NCI-H1048 (cell line): Measurements from ENCODE around the gene OSBPL5.

Experiments used
- DNase-seq: peaks from one replicate; lab custom pipeline; 2025; lab: John Stamatoyannopoulos, UW

Gene OSBPL5

GRCh38 chr11:3134218-3134621, 30.9 kb downstream of the OSBPL5 start:
- DNase-seq, result no peak

DNA sequence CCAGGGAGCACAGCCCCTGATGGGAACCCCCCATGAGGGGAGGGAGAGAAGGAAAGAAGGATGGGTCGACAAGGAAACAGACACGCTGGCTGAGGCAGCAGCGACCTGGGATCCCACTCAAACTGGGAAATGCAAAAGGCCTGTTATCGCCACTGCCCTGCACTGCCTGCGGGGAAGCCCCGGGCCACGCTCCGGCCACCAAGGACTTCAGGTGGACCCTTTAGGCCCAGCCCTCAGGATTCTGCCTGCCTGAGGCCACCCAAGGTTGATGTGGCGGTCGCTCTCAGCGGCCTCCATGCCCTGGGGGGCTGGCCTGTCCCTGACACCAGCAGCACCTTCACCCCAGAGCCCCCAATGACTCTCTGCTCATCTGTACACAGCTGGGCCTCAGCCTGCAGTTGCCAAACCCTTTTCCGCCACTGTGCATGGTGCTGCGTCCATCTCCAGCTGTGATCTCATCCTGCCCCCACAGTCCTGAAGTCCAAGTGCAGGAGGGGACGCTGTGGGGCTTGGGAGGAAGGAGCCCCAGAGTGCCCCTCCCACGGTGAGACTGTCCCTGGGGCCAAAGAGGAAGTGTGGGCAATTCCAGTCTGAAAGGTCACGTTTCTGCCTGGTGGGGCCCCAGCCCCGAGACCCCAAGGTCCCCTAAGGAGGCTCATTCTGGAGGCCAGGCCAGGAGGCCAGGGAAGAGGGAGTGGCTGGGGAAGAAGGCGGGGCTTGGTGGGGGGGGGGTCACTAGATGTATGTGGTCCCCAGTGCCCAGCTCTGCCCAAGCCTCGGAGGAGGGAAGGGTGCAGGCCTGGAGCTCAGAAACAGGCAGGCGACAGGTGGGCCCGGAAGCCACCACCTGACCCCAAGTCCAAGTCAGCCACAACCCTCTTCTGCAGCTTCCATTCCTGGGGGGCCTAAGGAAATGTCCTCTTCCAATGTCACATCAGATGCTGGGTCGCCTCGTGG, 31.6 kb downstream of the OSBPL5 start:
- DNase-seq, result no peak

GRCh38 chr11:3132831-3133260, 32.3 kb downstream of the OSBPL5 start:
- DNase-seq, result no peak

DNA sequence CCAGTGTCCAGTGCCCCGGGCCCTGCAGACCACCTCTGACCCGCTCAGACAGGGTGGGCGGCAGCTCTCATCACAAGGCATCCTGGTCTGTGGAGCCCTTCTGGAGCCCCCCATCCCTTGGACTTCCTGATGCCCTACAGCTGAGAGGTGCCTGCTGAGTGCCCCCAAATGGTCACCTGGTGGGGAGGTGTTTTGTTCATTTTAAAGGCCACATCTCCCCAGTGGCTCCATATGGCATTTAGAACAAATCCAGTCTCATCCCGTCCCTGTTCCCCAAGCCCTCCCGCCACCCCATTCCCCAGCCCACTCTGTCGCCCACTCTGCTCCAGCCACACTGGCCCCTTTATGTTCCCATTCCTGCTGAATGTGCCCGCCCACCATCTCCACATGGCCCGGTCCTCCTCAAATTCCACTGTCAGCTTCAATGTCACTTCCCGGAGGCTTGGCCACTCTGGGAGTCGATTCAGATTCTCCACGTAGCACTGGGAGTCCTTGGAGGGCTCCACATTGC, 32.8 kb downstream of the OSBPL5 start:
- DNase-seq, result no peak

DNA sequence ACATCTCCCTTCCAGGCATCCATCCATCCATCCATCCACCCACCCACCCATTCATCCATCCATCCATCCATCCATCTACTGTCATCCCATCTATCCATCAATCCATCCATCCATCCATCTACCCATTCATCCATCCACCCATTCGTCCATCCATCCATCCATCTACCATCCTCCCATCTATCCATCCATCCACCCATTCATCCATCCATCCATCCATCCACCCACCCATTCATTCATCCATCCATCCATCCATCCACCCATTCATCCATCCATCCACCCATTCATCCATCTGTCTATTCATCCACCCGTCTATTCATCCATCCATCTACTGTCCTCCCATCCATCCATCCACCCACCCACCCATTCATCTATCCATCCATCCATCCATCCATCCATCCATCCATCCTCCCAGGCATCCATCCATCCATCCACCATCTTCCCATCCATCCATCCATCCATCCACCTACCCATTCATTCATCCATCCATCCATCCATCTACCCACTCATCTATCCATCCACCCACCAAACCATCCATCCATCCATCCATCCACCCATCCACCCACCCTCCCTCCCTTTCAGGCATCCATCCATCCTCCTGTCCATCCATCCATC, 33.7 kb downstream of the OSBPL5 start:
- no peak for DNase-seq

GRCh38 chr11:3130269-3131071, 34.6 kb downstream of the OSBPL5 start:
- DNase-seq, result no peak

- no peak for DNase-seq
Observed at GRCh38 chr11:3129591-3130268, 35.4 kb downstream of the OSBPL5 start.

DNA sequence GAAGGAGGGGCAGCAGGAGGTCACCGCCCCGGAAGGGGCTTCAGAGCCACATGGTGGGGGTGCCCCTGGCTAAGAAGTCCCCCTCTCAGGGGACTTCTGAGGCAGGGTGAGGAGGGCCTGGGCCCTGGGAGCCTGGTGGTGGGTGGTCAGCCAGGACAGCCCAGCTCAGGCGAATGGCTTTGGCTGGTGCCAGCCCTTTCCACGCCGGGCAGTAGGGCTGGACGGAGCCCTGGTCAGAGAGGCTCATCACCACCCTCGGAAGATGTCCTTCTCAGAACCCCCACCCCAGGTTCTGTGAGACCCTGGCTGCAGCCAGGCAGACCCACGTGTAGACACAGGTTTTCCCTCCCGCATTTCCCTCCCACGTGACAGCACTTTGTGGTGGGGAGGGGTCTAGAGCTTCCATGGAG, 35.9 kb downstream of the OSBPL5 start:
- no peak for DNase-seq

DNA sequence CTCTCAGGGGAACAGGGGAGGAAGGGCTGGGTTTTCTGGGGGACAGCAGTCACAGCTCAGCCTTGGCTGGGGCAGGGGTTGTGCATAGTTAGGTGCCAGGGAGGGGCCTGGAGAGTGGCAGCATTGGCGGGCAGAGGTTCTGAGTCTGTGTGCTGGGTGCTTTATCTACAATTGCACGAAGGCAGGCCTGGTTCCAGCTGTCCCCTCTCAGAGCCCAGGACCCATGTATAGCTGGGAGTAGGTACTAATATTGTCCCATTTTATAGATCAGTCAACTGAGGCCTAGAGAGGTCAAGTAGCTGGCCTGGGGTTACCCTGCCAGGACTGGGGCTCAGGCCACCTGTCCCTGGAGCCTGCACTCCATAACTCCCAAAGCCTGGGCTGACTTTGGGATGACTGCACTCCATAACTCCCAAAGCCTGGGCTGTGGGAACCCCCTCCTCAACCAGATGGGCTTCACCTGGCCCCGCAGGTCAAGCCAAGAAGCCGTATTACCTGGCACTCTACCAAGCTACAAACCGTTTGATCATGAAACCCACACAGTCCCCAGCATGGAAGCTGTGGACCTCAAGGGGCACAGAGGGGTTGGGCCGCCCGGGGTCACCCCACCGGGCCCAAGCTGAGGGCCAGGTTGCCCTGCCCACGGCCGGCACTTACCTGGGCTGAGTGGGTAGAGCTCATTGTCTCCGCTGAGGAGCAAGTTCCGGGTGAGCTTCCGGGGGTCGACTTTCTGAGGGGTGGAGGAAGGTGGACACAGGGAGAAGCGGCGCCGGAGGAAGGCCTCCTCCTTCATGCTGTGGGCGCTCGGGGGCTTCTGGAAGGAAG, 36.5 kb downstream of the OSBPL5 start:
- DNase-seq, result no peak

DNA sequence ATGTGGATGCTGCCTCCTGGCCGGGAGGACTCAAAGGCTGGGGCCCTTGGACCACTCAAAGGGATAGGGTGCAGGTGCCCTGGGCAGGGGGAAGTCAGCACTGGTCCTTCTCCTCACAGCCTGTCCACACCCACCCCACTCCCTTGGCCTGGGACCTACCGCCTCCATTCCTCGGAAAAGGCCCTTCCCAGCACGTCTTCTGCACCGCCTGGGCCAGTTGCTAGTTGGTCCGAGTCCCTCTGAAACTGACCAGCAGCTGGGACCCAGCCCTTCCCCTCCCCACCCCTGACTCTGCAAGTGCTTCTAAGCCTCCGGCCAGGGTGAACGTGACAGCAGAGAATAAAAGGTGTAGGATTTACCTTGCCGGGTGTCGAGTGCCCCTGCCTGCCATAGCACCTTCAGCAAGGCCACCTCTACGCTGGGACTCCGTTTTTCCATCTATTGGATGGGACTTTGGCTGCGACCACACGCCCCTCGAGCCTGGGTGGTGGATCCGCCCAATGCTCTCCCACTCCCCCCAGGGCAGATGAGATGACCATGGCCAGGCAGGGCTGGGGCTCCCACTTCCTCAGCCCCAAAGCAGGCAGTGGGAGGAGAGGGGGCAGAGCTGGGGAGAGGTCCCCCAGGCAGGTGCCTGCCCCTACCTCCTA, 37.3 kb downstream of the OSBPL5 start:
- no peak for DNase-seq

GRCh38 chr11:3126901-3127691, 38.0 kb downstream of the OSBPL5 start:
- no peak for DNase-seq

DNA sequence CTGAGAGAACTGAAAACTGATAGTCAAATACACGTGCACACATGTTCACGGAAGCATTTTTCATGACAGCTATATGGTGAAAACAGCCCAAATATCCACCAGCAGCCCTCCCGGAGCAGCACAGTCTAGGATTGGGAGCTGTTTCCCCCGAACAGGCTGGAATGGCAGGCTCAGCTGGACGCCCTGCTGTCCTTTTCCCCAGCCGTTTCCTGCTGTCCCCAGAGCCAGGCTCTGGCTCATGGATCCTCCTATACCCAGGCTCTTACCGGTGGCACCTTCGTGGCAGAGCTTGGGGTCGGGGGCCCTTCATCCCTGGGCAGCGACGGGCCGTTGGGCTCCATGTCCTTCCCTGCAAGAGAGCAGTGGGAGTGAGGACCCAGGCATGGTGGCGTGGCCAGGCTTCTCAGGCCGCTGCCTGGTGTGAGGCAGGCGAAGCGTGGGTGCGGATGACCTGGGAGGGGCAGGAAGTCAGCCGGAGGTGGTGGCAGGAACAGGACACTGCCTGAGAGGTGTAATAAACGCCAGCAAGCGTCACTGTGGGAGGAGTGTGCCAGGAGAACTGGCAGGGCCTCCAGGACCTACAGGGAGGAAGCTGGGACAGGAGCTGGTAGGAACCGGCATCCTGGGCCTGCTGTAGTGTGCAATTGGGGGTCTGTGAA, 38.8 kb downstream of the OSBPL5 start:
- no peak for DNase-seq

- no peak for DNase-seq
Observed at GRCh38 chr11:3124821-3125220, 40.3 kb downstream of the OSBPL5 start.

DNA sequence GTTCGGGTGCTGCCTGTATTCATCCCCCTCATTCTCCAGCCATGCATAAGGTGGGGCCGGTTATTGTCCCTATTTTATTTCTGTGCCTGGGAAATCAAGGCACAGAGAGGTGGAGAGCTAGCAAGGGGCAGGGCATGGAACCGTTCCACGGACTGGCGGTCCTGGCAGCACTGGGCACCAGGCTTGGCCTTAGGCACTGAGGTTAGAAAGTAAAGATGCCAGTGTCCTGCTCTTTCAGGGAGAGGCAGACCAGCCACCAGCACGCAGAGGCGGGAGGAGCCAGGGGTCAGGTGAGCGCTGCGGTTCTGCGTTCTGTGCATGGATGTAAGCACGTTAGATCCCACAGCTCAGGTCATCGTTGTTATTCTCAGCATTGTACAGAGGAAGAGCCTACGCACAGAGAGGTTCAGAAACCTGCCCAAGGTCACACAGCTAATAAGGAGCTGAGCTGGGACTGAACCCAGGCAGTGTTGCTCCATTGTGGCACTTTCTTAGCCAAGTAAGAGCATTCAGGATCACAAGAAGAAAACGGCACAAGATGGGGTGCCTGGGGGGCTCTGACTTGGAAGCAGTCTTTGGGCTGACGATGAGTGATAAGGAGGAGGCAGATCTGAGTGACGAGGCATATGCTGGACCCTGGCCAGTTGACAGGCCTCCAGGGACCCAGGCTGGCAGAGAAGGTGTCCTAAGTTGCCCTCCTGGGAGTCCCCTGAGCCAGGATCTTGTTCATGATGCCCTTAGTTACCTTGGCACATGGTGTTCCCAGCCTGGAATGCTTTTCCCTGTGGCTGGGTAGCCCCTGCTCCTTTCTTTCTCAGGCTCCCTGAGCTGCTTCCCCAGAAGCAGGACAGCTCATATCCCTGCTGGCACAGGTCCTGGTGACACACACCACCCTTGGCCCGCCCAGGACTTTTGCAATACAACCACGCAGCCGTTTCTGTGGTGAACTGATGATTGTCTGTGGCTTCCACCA, 41.1 kb downstream of the OSBPL5 start:
- no peak for DNase-seq

GRCh38 chr11:3123305-3123704, 41.8 kb downstream of the OSBPL5 start:
- no peak for DNase-seq

DNA sequence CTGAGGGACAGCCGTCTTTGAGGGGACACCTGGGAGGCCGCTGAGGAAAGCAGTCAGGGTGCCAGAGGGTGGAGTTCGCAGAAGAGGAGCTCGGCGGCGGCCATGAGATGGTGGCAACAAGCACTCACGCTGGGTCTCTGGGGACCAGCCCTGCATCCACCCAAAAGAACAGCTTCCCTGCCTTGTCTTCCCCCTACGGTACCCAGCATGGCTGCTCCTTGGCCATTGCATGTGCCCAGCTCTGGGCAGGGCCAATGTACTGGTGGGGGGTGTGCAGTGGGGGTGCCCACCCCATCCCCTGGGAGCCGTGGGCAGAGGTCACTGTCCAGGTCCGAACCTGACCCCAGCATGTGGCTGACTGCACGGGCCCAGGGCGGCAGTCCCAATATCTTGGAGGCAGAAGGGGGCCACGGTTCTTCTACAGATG, 42.3 kb downstream of the OSBPL5 start:
- DNase-seq, result no peak

- DNase-seq, result no peak
Observed at GRCh38 chr11:3121931-3122774, 43.0 kb downstream of the OSBPL5 start.
